Ramos (cell line): ENCODE results near the gene TAF11L9.
"Not testable (repeated sequence)": the region's sequence is repeated elsewhere in the genome, so short reads cannot be mapped to it uniquely, and the experiment has no call there.

ENCODE experiments used
- in situ Hi-C: fragments of 300-500 bp; cut with MboI; formaldehyde crosslinking; loops from one replicate; pipeline ENCODE4 v1.14.3; 2022; ENCODE audit warnings: low sequenced_read_pairs; ENCODE audit not compliant: unreplicated experiment

Gene TAF11L9

DNA sequence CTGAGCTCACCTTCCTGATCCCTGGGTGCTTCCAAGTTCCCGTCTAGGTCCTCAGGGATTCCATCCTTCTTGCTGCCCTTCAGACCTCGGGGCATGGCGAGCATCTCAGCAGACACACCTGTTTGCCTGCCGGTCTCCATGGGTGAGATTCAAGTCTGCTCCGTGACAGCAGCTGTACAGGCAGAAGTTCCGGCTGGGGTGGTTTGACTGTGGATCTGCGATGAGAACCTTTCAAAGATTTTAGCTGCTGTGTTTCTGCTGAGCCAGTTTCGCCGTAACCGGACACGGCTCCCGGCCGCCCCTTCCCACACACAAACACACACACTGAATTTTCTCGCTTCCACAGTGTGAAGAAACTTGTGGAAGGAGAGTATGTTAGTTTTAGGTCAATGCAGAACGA is at the start of gene TAF11L9:
TSS of gene TAF11L9 (minus strand) at position 140 of the 400 bp plus-strand sequence.
- in situ Hi-C loops = not testable (repeated sequence)

DNA sequence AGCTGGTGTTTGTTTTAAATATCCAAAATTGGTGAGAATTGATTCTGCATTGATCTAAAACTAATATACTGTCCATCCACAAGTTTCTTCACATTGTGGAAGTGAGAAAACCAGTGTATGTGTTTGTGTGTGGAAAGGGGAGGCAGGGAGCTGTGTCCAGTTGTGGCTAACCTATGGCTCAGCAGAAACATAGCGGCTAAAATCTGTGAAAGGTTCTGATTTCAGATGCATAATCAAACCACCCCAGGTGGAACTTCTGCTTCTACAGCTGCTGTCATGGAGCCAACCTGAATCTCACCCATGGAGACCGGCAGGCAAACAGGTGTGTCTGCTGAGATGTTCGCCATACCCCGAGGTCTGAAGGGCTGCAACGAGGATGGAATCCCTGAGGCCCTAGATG is 40.0 kb upstream of the TAF11L9 start, which contains the start of gene TAF11L14:
TSS of gene TAF11L14 (plus strand) at position 301 of the 400 bp plus-strand sequence.
- in situ Hi-C loops = no loop called here

DNA sequence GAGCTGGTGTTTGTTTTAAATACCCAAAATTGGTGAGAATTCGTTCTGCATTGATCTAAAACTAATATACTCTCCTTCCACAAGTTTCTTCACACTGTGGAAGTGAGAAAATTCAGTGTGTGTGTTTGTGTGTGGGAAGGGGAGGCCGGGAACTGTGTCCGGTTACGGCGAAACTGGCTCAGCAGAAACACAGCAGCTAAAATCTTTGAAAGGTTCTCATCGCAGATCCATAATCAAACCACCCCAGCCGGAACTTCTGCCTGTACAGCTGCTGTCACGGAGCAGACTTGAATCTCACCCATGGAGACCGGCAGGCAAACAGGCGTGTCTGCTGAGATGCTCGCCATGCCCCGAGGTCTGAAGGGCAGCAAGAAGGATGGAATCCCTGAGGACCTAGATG is 37.6 kb upstream of the TAF11L9 start, which contains the start of gene TAF11L13:
TSS of gene TAF11L13 (plus strand) at position 301 of the 400 bp plus-strand sequence.
- in situ Hi-C loops = not testable (repeated sequence)

DNA sequence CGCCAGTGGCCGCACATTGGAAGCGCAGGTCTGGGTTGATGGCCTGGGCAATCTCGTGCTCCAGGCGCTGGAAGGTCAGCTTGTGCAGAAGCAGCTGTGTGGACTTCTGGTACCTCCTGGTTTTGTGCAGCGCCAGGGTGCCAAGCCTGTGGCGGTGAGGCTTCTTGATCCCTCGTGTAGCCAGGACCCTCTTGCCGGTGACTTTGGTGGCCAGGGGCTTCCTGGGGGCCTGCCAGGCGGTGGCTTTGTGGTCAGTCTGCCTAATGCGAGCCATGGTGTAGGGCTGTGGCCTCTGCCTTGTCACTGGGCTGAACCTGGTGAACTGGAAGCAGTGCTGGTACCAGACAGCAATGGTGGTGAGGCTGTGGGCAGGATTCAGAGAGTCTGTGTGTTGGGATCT is 31.5 kb upstream of the TAF11L9 start:
- in situ Hi-C loops = no loop called here

DNA sequence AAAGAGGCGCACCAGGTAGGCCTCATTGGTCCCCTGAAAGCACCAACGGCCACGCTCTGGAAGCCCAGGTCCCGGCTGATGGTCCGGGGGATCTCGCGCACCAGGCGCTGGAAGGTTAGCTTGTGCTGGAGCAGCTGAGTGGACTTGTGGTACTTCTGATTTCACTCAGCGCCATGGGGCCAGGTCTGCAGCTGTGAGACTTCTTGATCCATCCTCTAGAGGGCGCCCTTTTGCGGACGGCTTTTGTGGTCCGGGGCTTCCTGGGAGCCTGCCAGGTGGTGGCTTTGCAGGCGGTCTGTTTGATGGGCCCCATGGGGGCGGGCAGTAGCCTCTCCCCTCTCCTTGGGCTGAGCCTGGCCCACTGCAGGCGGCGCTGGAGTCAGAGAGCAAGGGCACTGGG is 26.4 kb upstream of the TAF11L9 start:
- in situ Hi-C loops = no loop called here

DNA sequence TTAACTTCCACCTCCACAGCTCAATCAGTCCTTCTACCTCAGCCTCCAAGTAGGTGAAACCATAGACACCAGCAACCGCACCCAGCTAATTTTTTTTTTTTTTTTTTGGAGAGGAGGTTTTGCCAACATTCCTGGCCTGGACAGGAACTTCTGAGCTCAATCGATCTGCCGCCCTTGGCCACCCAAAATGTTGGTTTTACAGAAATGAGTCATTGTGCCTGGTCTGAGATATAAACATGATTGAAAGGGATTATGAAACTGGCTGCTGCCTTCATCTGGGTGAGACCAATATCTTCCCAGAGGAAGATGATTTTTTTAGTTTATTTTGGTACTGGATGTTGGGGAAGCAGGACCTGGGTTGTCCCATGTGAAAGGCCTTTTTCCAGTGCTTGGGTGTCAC is 25.2 kb upstream of the TAF11L9 start:
- in situ Hi-C loops = no loop called here

DNA sequence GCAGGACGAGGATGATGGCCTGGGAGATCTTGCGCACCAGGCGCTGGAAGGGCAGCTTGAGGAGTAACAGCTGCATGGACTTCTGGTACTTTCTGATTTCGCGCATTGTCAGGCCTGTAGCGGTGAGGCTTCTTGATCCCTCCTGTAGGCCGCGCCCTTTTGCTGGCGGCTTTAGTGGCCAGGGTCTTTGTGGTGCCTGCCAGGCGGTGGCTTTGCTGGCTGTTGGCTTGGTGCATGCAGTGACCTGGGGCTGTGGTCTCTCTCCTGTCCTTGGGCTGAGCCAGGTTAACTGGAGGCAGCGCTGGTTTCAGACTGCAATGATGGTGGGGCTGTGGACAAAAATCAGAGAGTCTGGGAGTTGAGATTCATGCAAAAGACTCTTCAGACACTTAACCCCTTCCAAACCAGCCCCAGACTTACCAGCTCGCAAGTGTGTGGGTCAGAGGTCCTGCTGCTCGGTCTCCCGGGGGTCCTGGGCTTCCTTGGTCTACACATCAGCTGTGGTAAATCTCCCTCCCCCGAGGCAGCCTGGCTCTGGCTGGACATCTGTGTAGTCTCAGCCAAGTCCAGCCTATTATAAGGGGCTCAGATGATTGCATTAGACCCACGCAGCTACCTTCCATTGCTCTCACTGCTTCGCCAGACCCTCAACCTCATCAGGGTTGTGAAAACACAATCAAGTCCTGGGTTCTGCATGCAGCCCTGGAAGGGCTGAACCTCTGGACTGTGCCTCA is 20.8 kb upstream of the TAF11L9 start:
- in situ Hi-C loops = no loop called here

DNA sequence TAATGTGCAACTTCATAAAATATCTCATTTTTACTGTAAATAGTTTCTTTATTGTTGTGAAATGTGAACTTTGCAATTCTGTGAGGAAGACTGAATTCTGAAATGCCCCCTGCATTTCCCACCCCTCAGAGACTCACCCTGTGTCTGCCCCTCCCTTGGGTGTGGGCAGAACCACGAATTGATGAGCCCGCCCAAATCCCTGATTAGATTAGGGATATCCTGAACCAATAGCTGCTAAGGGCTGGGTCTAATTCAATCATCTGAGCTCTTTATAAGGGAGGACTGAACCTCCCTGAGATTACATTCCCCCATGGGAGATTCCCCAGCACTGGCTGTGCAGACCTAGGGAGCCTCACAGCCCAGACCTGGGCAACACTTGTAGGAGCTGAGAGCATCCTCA is 15.9 kb upstream of the TAF11L9 start, which contains the start of gene TAF11L12:
TSS of gene TAF11L12 (plus strand) at position 301 of the 400 bp plus-strand sequence.
- in situ Hi-C loops = not testable (repeated sequence)

DNA sequence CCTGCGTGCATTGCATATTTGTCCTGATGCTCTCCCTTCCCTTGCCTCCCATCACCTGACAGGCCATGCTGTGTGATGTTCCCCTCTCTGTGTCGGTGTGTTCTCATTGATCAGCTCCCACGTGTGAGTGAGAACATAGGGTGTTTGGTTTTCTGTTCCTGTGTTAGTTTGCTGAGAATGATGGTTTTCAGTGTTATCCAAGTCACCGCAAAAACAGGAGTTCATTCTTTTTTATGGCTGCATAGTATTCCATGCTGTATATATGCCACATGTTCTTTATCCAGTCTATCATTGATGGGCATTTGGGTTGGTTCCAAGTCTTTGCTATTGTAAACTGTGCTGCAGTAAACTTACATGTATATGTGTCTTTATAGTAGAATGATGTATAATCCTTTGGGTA is 13.3 kb upstream of the TAF11L9 start:
- in situ Hi-C loops = not testable (repeated sequence)

DNA sequence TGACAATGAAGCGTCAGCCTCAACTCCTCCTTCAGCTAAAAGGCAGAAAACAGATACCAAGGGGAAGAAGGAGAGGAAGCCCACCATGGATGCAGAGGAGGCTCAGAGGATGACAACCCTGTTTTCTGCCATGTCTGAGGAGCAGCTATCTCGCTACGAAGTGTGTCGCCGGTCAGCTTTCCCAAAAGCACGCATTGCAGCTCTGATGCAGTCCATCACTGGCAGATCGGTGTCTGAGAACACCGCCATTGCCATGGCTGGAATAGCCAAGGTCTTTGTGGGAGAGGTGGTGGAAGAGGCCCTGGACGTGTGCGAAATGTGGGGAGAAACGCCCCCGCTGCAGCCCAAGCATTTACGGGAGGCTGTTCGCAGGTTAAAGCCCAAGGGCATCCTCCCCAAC is 10.8 kb upstream of the TAF11L9 start:
- in situ Hi-C loops = no loop called here

DNA sequence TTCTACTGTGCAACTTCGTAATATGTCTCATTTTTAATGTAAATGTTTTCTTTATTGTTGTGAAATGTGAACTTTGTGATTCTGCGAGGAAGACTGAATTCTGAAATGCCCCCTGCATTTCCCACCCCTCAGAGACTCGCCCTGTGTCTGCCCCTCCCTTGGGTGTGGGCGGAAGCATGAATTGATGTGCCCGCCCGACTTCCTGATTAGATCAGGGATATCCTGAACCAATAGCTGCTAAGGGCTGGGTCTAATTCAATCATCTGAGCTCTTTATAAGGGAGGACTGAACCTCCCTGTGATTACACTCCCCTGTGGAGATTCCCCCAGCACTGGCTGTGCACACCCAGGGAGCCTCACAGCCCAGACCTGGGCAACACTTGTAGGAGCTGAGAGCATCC is 9.7 kb upstream of the TAF11L9 start, which contains the start of gene TAF11L11:
TSS of gene TAF11L11 (plus strand) at position 304 of the 400 bp plus-strand sequence.
- in situ Hi-C loops = not testable (repeated sequence)

DNA sequence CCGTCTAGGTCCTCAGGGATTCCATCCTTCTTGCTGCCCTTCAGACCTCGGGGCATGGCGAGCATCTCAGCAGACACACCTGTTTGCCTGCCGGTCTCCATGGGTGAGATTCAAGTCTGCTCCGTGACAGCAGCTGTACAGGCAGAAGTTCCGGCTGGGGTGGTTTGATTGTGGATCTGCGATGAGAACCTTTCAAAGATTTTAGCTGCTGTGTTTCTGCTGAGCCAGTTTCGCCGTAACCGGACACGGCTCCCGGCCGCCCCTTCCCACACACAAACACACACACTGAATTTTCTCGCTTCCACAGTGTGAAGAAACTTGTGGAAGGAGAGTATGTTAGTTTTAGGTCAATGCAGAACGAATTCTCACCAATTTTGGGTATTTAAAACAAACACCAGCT is 3.5 kb upstream of the TAF11L9 start, which contains the start of gene TAF11L10:
TSS of gene TAF11L10 (minus strand) at position 101 of the 400 bp plus-strand sequence.
- in situ Hi-C loops = not testable (repeated sequence)

DNA sequence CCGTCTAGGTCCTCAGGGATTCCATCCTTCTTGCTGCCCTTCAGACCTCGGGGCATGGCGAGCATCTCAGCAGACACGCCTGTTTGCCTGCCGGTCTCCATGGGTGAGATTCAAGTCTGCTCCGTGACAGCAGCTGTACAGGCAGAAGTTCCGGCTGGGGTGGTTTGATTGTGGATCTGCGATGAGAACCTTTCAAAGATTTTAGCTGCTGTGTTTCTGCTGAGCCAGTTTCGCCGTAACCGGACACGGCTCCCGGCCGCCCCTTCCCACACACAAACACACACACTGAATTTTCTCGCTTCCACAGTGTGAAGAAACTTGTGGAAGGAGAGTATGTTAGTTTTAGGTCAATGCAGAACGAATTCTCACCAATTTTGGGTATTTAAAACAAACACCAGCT is 3.3 kb downstream of the TAF11L9 start, which contains the start of gene TAF11L8:
TSS of gene TAF11L8 (minus strand) at position 101 of the 400 bp plus-strand sequence.
- in situ Hi-C loops = not testable (repeated sequence)

DNA sequence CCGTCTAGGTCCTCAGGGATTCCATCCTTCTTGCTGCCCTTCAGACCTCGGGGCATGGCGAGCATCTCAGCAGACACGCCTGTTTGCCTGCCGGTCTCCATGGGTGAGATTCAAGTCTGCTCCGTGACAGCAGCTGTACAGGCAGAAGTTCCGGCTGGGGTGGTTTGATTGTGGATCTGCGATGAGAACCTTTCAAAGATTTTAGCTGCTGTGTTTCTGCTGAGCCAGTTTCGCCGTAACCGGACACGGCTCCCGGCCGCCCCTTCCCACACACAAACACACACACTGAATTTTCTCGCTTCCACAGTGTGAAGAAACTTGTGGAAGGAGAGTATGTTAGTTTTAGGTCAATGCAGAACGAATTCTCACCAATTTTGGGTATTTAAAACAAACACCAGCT is 8.5 kb downstream of the TAF11L9 start, which contains the start of gene TAF11L7:
TSS of gene TAF11L7 (minus strand) at position 101 of the 400 bp plus-strand sequence.
- in situ Hi-C loops = not testable (repeated sequence)
